NCI-H2196 treated with DMSO at 0.1 percent for 48 hours (cell line): ENCODE measurements around the gene GPSM1.
A peak's percentile ranks its signal among the peaks of the same experiment; 100 is the strongest.

ENCODE experiments used
- DNase-seq: peaks from one replicate; lab custom pipeline; 2025; ENCODE audit not compliant: unreplicated experiment; lab: John Stamatoyannopoulos, UW

Gene GPSM1

GRCh38 chr9:136291306-136292025, 35.9 kb upstream of the GPSM1 start:
- no peak for DNase-seq

- no peak for DNase-seq
Observed at GRCh38 chr9:136292026-136292538, 35.3 kb upstream of the GPSM1 start.

GRCh38 chr9:136292591-136293448, 34.5 kb upstream of the GPSM1 start:
- DNase-seq, result no peak

GRCh38 chr9:136293476-136294077, 33.8 kb upstream of the GPSM1 start:
- no peak for DNase-seq

GRCh38 chr9:136294437-136294836, 32.9 kb upstream of the GPSM1 start:
- DNase-seq, result no peak

GRCh38 chr9:136295055-136295454, 32.3 kb upstream of the GPSM1 start:
- no peak for DNase-seq

GRCh38 chr9:136295542-136296433, 31.6 kb upstream of the GPSM1 start:
- no peak for DNase-seq

- DNase-seq, result no peak
Observed at GRCh38 chr9:136296434-136297015, 30.8 kb upstream of the GPSM1 start.

GRCh38 chr9:136297016-136297691, 30.2 kb upstream of the GPSM1 start:
- DNase-seq, result peak; percentile 83

GRCh38 chr9:136297766-136298735, 29.3 kb upstream of the GPSM1 start:
- no peak for DNase-seq

- no peak for DNase-seq
Observed at GRCh38 chr9:136299116-136299515, 28.2 kb upstream of the GPSM1 start.

GRCh38 chr9:136299541-136299940, 27.8 kb upstream of the GPSM1 start:
- no peak for DNase-seq

GRCh38 chr9:136300016-136300545, 27.3 kb upstream of the GPSM1 start:
- DNase-seq, result no peak

- no peak for DNase-seq
Observed at GRCh38 chr9:136300866-136301265, 26.5 kb upstream of the GPSM1 start.

GRCh38 chr9:136302527-136302926, 24.8 kb upstream of the GPSM1 start:
- DNase-seq, result no peak

- no peak for DNase-seq
Observed at GRCh38 chr9:136303066-136303824, 24.1 kb upstream of the GPSM1 start.

- no peak for DNase-seq
Observed at GRCh38 chr9:136303825-136304416, 23.4 kb upstream of the GPSM1 start, which contains the start of gene CCDC187. CCDC187 (minus strand) TSS chr9:136304094; CDS start chr9:136303830, 264 bp downstream.
